Activated CD8-positive, alpha-beta memory T cell treated with anti-CD3 and anti-CD28 coated beads for 24 hours (primary cell): ENCODE data around the gene TM2D3.
"Not testable (repeated sequence)": the region's sequence is repeated elsewhere in the genome, so short reads cannot be mapped to it uniquely, and the experiment has no call there.

Experiments
- DNase-seq: peaks from one replicate; pipeline ENCODE4 v3.0.0-alpha.2; 2020

Gene TM2D3

DNA sequence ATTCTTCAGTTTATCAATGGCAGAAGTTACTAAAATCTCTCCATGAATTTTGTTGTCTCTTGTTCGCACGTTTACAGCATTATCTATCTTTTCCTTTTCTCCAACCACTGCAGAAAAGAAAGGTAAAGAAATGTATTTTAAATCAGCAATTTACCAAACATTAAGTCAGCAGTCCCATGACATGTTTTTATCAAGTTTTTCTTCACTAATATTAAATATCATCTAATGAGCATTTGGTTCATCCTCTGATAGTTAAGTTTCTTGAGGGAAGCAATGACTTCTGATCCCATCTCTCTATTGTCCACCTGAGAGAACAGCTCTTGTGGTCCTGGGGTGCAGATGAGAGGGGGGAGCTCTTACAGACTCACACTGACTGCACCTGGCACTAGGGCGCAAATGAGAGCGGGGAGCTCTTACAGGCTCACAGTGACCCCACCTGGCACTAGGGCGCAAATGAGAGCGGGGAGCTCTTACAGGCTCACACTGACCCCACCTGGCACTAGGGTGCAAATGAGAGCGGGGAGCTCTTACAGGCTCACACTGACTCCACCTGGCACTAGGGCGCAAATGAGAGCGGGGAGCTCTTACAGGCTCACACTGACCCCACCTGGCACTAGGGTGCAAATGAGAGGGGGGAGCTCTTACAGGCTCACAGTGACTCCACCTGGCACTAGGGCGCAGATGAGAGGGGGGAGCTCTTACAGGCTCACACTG, 2.6 kb upstream of the TM2D3 start:
- not testable (repeated sequence) for DNase-seq

DNA sequence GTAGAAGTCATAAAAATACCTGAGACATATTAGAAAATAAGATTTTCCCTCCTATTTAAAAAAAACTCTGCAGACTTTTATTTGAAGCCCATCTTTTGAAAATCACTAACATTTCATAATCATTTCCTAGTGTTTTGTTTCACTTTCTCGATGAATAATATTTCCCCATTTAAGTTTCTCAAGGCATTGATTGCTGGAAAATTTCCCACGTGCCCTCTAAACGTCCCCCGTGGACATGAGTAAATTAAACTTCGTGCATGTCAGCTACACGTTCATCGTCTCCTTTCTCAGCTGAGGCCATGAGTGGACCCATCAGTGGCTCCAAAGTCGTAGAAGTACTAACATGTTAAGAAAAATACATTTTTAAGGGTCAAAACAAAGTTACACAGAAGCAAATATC, 2.0 kb upstream of the TM2D3 start:
- DNase-seq: no peak

DNA sequence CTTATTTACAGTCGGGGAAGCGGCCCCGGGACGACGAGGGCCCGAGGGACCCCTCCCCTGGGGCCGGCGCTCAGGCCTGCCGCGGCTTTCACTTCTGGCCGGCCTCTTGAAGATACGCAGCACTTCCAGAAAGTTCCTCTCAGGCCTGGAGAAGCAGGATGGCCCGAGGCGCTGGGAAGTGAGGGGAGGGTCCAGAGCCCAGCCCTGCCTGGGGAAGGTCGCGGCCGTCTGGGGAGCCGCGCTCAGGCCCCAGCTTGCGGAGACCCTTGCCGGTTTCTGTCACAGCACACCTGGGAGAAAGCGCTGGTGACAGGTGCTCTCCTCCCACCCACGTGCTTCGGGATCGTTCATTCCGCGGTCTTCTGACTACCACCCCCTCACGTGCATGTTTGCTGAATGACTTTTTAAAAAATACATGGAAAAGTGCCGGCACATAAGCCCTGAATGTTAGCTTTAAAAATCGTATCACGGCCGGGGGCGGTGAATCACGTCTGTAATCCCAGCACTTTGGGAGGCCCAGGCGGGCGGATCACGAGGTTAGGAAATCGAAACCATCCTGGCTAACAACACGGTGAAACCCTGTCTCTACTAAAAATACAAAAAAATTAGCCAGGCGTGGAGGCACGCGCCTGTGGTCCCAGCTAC, 727 bp upstream of the TM2D3 start:
- DNase-seq: no peak

DNA sequence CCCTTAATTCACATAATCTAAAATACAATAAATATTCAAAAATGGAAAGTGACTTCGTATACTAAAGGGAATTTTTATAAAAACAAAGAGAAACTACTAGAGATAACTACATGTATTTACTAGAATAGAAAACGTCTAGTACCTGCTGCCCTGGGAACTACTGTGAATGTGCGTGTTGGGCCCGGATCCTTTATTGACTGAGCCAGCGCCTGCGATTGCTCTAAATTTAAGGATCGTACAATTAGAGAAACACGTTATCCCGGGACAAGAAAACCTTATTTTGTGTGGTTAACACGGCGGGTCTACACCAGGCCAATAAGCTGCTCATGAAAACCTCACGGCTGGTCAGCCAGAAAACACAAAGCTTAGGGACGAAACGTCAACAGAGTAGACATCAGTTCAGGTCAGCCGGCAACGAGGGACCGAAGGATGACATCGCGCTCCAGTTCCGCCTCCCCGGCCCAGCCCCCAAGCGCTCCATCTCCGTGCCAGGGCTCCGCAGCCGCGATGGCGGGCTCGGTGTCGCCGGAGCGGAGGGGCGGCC, 555 bp downstream of the TM2D3 start:
- no peak for DNase-seq

DNA sequence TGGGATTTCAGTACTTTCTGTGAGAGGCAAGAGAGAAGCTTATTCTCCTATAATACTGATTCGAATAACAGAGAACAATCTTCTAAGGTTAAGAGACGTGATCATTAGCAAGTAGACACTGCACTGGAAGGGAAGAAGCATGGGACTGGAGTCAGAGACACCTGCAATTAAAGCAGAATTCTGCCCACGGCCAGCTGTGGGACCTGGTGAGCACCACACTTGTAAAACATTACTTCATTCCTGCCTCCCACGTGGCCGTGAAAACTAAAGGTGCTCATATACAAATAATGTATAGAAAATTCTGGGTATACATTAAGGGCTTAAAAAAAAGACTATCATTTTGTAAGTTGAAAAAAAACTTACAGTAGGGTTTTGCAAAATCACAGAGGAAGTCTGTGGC, 2.0 kb downstream of the TM2D3 start:
- DNase-seq: no peak

DNA sequence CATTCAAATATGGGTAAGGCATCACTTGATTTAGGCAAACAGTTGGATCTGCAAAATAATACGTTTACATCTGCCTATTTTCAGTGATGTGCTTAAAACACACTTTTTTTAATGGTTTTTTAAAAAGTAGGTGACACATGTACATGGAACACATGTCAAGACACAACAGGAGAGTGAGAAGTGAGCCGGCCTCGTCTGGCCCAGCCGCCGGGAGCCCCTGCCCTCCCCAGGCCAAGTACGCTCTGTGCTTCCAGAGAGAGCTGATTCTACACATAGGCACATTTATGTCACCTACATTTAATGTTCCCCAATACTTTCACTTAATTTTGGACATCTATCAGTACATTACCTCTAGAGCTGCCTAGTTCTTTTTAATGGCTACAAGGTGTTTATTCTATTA, 3.8 kb downstream of the TM2D3 start:
- DNase-seq: no peak

DNA sequence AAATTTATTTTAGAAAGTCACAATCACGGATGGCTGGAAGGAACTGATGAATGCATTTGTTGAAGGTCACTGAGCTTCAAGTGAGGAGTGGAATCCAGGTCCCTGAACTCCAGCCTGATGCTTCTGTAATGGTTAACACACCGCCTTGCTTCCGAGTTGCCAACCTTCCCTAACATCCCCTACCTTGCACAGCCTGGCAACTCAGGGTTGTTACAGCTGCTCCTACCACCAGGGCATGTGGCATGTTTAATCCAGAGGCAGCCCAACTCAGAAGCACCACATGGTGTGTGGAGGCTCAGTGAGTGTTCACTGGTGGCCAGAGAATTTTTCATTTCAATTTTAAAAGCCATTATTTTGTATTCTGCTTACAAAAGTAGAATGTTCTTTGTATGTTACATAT, 4.9 kb downstream of the TM2D3 start:
- no peak for DNase-seq

DNA sequence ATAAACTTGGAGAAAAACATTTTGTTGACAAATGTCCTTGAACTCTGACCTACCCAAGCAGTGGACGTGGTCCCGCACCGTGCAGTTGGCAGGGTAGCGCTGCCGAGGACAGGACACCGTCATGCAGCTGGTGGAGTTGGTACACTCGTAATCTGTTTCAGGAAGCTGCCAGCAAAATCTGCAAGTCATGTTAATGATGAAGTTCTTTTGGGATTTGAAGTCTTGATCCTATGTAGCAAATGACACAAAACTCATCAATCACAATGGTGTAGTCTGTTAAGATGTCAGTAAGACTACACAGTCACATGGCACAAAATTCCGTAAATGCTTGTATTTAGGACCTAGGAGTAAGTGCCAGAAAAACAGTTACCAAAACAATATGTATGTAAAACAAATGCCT, 5.5 kb downstream of the TM2D3 start:
- no peak for DNase-seq

DNA sequence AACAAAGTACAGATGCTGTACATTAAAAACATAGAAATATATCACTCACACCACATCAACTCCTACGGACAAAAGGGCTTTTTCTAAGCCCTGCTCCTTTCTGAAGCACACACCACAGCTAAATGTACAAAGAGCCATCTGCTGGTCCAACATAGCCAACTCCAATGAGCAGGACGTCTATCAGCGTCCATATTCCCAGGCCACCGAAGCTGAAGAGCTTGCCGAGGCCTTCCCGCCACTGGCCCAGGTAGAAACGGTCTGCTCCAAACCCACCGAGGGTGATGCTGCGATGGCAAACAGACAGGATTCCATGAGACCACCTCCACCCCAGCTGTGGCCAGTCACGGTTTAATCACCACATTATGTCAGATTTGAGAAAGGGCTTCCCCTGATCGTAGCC, 9.8 kb downstream of the TM2D3 start:
- no peak for DNase-seq

DNA sequence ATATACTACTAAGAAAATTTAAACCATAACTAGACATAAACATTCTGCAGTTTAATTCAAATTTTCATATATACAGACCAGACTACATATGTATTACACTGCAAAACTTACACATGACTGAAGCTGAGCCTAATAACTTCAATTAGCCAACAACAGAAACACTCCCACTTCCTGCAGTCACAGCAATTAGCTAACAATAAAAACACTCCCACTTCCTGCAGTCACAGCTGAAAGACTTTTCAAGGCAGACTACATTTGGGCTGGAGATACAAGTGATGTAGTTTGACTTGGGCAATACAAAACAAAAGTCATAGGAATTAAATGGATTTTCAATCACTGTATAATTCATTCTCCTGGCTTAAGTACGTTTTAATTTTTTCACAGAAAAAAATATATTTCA, 10.3 kb downstream of the TM2D3 start:
- DNase-seq: no peak

DNA sequence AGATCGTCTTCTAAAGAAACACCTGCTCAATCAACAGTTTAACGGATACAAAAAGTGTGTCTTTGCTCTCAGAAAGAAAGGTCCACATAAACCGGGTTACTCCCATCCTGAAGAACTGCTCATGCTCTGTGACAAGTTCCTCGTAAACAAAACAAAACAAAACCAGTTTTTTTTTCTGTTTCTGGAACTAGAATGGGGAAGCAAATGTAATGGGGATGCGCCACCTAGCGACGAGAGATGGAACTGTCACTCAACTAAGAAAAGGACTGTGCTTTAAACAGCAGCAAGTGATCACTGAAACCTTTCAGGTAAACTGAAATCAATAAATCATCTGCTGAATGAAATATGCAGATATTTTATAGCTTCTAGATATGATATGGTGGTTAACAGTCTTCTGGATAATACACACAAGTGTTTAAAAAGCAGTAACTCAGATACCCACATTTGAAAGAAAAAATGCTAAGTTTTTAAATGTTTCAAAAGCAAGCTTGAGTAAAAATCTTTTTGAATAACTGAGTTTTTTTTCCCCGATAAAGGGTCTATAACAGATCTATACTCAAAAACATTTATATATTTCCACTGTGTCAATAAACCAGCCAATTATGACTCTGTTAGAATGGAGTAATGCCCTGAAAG, 10.9 kb downstream of the TM2D3 start:
- DNase-seq: peak; percentile 86

DNA sequence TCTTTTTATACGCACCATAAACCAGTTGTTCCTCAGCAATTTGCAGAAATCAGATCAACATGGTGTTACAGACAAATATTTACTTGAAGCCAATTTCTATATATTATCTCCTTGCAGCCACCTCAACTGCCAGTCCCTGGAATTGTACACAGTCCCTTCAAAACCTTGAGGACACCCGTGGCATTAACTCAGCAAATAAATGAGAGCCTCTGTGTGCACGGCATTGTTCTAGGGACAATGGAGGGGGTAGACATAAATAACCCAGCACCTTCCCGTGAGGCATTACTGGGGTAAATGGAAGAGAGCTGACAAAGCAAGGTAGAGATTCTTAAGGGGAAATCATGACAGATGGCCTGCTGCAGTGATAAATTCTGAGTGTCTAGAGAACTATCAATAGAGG, 12.5 kb downstream of the TM2D3 start:
- no peak for DNase-seq

DNA sequence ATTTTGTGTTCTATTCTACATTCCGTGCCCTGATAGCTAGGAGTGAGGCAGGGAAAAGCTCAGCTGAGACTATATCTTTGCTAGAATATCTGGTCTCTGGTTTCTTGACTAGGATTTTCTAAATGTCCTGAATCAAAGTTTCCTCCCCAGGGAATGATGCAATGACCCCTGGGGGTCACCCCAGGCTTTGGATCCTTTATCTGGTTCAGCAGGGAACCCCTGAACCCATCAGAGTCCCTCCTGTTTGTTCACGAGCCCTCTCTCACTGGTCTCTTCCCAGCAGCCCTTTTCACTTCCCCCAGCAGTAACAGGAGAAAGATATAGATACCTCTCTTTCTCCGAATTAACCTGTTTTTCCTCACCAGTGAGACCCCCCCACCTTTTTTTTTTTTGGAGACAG, 14.3 kb downstream of the TM2D3 start:
- DNase-seq: no peak

DNA sequence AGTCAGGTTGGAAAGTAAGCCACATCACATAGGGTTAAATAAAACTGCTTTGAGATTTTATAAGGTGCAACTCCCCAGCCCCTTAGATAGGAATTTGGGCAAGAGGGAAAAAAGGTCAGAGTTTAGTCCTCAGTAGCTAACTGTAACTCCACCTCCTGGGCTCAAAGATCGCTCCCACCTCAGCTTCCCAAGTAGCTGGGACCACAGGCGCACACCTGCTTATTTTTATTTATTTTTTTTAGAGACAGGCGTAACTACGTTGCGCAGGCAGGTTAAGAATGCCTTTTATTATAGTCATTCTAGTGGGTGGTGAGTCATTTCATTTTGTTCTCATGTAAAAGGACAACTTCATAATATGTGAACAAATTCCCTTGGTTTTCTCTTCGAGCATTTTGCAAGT, 14.7 kb downstream of the TM2D3 start:
- DNase-seq: no peak

DNA sequence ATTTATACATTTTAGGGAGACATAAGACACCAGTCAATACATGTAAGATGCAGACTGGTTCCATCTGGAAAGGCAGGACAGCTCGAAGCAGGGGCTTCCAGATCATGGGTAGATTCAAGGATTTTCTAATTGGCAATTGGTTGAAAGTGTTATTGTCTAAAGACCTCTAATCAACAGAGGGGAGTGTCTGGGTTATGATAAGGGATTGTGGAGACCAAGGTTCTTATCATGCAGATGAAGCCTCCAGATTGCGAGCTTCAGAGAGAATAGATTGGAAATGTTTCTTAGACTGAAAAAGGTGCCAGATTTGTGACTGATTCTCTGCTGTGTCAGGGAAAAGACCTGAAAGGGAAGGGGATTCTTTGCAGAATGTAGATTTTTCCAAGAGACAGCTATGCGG, 15.1 kb downstream of the TM2D3 start:
- DNase-seq: no peak

DNA sequence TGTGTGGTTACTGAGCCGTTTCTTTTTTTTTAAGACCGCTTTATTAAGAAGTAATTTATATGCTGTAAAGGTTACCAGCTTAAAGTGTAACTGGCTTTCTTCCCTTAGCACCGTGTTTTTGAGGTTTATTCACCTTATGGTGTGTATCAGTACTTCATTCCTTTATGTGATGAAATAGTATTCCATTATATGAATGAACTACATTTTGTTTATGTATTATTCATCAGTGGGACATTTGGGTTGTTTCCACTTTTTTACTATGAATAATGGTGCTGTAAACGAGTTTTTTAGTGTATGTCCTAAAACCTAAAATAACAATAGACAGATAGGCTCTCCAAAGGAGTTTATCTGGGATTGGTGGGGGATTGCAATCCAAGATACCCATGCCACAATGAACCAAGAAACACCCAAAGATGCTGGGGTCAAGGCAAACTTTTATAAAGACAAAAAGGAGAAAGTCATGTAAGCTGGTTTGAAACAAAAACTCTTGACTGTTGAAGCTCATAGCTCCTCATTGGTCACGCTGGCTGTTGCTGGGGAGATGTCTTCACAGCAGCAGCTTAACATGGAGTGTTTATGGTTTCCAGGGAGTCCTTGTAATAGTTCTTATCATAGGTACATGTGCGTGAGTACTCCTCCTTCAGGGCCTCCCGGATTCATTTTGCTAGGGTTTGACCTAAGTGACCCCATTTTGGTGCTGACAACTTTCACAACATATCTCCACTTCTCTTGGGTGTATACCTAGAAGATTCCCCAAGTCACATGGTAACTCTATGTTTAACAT, 16.0 kb downstream of the TM2D3 start:
- no peak for DNase-seq

DNA sequence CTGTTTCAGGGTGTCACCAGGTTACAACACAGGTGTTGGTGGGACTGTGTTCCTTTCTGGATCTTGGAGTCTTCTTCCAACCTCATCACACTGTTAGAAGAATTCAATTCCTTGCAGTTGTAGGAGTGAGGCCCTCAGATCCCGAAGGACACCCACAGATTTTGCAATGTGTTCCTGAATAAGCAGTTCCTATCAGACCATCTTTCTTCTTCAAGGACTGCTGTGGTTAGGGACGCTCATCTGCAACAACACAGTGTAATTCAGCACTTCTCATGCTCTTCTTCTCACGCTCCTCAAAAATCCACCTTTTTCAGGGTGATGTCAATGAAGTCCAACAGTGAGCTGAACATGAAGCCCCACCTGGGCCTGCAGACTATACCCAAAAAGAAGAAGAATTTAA, 18.8 kb downstream of the TM2D3 start:
- no peak for DNase-seq

DNA sequence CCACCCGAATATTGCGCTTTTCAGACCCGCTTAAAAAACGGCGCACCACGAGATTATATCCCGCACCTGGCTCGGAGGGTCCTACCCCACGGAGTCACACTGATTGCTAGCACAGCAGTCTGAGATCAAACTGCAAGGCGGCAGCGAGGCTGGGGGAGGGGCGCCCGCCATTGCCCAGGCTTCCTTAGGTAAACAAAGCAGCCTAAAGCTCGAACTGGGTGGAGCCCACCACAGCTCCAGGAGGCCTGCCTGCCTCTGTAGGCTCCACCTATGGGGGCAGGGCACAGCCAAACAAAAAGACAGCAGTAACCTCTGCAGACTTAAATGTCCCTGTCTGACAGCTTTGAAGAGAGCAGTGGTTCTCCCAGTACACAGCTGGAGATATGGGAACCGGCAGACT, 25.5 kb downstream of the TM2D3 start:
- not testable (repeated sequence) for DNase-seq

DNA sequence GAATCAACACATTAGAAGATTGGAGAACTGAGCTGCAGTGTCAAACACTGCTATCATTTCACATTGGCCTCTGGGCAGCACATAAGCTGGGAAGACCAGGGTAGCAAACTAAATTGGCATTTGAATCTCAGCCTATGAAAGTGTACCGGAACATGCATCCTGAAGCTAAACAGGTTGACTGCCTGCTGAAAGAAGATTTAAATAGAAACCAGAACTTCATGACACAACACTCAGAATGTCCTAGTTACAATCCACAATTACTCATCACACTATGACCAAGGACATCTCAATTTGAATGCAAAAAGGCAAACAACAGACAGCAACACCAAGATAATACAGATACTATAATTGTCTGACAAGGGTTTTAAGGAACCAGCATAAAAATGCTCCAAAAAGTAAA, 26.2 kb downstream of the TM2D3 start:
- DNase-seq: no peak

DNA sequence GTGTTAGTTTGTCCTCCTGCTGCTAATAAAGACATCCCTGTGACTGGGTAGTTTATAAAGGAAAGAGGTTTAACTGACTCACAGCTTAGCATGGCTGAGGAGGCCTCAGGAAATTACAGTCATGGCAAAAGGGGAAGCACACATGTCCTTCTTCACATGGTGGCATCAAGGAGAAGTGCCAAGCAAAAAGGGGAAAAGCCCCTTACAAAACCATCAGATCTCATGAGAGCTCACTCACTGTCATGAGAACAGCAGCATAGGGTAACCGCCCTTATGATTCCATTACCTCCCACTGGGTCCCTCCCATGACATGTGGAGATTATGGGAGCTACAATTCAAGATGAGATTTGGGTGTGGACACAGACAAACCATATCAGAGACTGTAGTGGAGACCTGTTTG, 27.0 kb downstream of the TM2D3 start:
- DNase-seq: no peak

DNA sequence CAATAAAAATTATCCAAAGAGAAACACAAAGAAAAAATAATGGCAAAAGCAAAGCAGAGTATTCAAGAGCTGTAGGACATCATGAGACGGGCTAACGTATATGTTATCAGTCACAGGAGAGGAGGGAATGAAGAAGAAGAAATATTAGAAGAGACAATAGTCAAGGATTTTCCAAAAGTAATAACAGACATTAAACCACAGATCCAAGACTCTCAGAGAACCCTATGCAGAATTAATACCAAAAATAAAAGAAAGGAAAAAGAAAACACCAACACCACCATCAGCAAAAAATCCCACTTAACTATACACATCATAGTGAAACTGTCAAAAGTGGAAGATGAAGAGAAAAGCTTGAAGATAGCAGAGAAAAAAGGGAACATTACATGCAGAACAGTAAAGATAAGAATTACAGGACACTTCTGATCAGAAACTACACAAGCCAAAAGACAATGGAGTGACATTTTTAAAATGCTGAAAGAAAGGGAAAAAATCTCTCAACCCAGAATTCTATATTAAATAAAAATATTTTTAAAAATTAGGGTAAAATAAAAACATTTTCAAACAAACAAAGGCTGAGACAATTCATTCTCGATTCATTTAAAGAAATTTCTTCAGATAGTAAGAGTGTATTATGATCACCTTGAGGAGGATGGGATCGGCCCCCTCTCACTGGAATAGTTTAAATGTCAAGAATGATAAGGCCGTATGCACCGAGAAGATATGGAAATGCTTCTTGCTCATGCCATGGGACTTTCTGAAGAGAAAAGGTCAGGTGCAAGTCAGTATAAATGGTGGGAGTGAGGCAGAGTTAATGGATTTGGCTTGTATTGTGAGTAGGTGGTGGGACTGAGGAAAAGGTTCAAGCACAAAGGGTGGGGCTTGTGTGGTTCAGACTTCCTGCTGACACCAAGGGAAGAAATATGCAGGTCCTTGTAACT, 28.5 kb downstream of the TM2D3 start:
- DNase-seq: no peak

DNA sequence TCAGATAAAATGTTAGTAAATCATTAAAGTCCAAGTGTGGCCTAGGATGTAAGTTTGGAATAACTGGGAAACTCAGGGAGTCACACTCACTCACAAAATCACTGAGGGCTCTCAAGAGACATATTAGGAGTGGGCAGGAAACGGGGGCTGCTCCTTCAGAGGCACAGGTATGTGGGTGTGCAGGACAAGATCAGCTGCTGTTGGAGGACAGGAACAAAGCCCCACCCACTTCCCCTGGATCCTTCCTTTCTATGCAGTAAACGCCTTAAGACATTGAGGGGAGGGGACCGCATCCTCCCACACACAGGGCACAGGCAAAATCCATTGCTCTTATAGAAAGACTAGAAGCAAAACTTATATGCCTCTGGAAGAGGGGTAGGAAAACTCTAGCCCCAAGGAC, 30.2 kb downstream of the TM2D3 start:
- DNase-seq: no peak
